ENCODE measurements around the gene PARP9. TPM values are rescaled to one million over a fixed set of nuclear protein-coding genes. Genes with fewer than 3 reads are reported as not detected.
"Not testable (repeated sequence)": the region's sequence is repeated elsewhere in the genome, so short reads cannot be mapped to it uniquely, and the experiment has no call there.

Gene PARP9
- total RNA-seq, 1 experiment from 2014 or later = 14.8 TPM

GRCh38 chr3:122502139-122502538, 62.0 kb downstream of the PARP9 start:
- intact Hi-C loops (cut with micrococcal nuclease) = no loop called here
- Histone ChIP-seq H3K9me3 (ENCODE audit: low read length) (no peaks in the 10 kb centered on the region), H3K4me2 (ENCODE audit: low read length) (no peak overlapping the region), H4K20me1 (ENCODE audit: low read length) (peaks cover 65% of the 10 kb centered on the region), H3K9ac (ENCODE audit: low read length) (no peak overlapping the region), H3F3A (ENCODE audit: low read length, unreplicated experiment) (peaks cover 11% of the 10 kb centered on the region), H3K79me2 (ENCODE audit: low read length) (peaks cover 96% of the 10 kb centered on the region), H3K27me3 (ENCODE audit: low read length) (no peaks in the 10 kb centered on the region), H3K36me3 (ENCODE audit: low read depth, low read length) (peaks cover 9% of the 10 kb centered on the region; the same call in 1 of the 2 replicates), H3K4me1 (ENCODE audit: insufficient read depth, low read length) (peaks cover 19% of the 10 kb centered on the region), H3K27ac (ENCODE audit: low read length) (no peak overlapping the region), H2AFZ (ENCODE audit: low read length) (no peak overlapping the region), H3K4me3 (ENCODE audit: low read length) (no peak overlapping the region), H3K9me2 (replicated peaks; ENCODE audit: low read length) (no peaks in the 10 kb centered on the region)
- DNase-seq (no peak), ATAC-seq (no peak)
- TF ChIP-seq EZH2 (IDR thresholded peaks at IDR 0.05; ENCODE audit: low read length, unreplicated experiment) = no peak
- TF ChIP-seq EZH2phosphoT487 (IDR thresholded peaks at IDR 0.05; ENCODE audit: borderline replicate concordance, low read length) = no peak
- TF ChIP-seq, protein P1, sequence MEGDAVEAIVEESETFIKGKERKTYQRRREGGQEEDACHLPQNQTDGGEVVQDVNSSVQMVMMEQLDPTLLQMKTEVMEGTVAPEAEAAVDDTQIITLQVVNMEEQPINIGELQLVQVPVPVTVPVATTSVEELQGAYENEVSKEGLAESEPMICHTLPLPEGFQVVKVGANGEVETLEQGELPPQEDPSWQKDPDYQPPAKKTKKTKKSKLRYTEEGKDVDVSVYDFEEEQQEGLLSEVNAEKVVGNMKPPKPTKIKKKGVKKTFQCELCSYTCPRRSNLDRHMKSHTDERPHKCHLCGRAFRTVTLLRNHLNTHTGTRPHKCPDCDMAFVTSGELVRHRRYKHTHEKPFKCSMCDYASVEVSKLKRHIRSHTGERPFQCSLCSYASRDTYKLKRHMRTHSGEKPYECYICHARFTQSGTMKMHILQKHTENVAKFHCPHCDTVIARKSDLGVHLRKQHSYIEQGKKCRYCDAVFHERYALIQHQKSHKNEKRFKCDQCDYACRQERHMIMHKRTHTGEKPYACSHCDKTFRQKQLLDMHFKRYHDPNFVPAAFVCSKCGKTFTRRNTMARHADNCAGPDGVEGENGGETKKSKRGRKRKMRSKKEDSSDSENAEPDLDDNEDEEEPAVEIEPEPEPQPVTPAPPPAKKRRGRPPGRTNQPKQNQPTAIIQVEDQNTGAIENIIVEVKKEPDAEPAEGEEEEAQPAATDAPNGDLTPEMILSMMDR (conservative IDR thresholded peaks at IDR 0.05; ENCODE audit: low read depth, low read length) = no peak
- CTCF ChIA-PET = no interaction called here
- BruUV-seq (replicated peaks) = no TSS peak
- POLR2A ChIA-PET (ENCODE audit: unreplicated experiment) = no interaction called here

GRCh38 chr3:122500964-122501363, 63.1 kb downstream of the PARP9 start:
- H3K9ac ChIP-seq (ENCODE audit: low read length); H3K9me2 ChIP-seq (replicated peaks; ENCODE audit: low read length); intact Hi-C loops (cut with micrococcal nuclease); ATAC-seq; CTCF ChIA-PET; H2AFZ ChIP-seq (ENCODE audit: low read length); DNase-seq; H3K4me3 ChIP-seq (ENCODE audit: low read length); H3K27ac ChIP-seq (ENCODE audit: low read length); H3K4me2 ChIP-seq (ENCODE audit: low read length); H3K9me3 ChIP-seq (ENCODE audit: low read length); POLR2A ChIA-PET (ENCODE audit: unreplicated experiment); H3K27me3 ChIP-seq (ENCODE audit: low read length); BruUV-seq (replicated peaks): not testable (repeated sequence)
- Histone ChIP-seq H3K4me1 (ENCODE audit: insufficient read depth, low read length) (peaks cover 24% of the 10 kb centered on the region), H4K20me1 (ENCODE audit: low read length) (peaks cover 67% of the 10 kb centered on the region), H3K79me2 (ENCODE audit: low read length) (peaks cover 96% of the 10 kb centered on the region), H3F3A (ENCODE audit: low read length, unreplicated experiment) (peaks cover 11% of the 10 kb centered on the region), H3K36me3 (ENCODE audit: low read depth, low read length) (peaks cover 13% of the 10 kb centered on the region; the same call in 1 of the 2 replicates)

- TF ChIP-seq, protein P1 (conservative IDR thresholded peaks at IDR 0.05; ENCODE audit: low read depth, low read length) = no peak
- TF ChIP-seq EZH2 (IDR thresholded peaks at IDR 0.05; ENCODE audit: low read length, unreplicated experiment) (no peak), EZH2phosphoT487 (IDR thresholded peaks at IDR 0.05; ENCODE audit: borderline replicate concordance, low read length) (no peak)
- peak overlapping the region; percentile 48 for H3K4me2 ChIP-seq (ENCODE audit: low read length)
- peaks cover 40% of the 10 kb centered on the region for H4K20me1 ChIP-seq (ENCODE audit: low read length)
- H3K9me2 ChIP-seq (replicated peaks; ENCODE audit: low read length) = no peaks in the 10 kb centered on the region
- intact Hi-C loops (cut with micrococcal nuclease) = no loop called here
- H3K9me3 ChIP-seq (ENCODE audit: low read length) = no peaks in the 10 kb centered on the region
- CTCF ChIA-PET = no interaction called here
- DNase-seq = no peak
- peak; percentile 46 for ATAC-seq
- H2AFZ ChIP-seq (ENCODE audit: low read length) = no peak overlapping the region
- peaks cover 24% of the 10 kb centered on the region for H3K4me1 ChIP-seq (ENCODE audit: insufficient read depth, low read length)
- H3F3A ChIP-seq (ENCODE audit: low read length, unreplicated experiment) = peaks cover 11% of the 10 kb centered on the region
- BruUV-seq (replicated peaks) = no TSS peak
- no peaks in the 10 kb centered on the region for H3K27me3 ChIP-seq (ENCODE audit: low read length)
- H3K36me3 ChIP-seq (ENCODE audit: low read depth, low read length) = peaks cover 30% of the 10 kb centered on the region
- H3K79me2 ChIP-seq (ENCODE audit: low read length) = peaks cover 93% of the 10 kb centered on the region
- H3K27ac ChIP-seq (ENCODE audit: low read length) = peak overlapping the region; percentile 59
- 0 out of 2 replicates have a peak overlapping the region, but pooled peaks have one; percentile 1 for H3K4me3 ChIP-seq (ENCODE audit: low read length)
- H3K9ac ChIP-seq (ENCODE audit: low read length) = no peak overlapping the region
- POLR2A ChIA-PET (ENCODE audit: unreplicated experiment) = no interaction called here
Observed at GRCh38 chr3:122498152-122498551, 65.9 kb downstream of the PARP9 start.

Measured in PC-3 (cell line).